Measurements from ENCODE around the gene ALPI.

ALPI gene

DNA sequence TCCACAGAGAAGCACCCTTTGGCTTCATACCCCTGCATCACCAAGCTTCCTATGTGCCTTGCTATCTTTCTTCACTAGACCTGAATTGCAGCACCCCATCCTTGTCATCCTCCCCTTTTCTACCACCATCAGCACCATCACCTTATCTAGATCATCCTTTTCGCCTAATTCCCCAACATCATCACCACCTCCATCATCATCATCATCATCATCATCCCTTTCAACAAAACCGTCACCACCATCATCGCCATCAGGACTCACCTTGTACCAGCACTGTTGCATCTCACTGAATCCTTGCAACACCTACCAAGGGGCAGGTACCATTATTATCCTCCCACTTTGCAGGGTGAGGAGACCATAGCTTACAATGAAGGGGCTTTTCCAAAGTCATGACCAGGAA, 42.5 kb downstream of the ALPI start:
- no peak overlapping the region for H3K4me3 ChIP-seq (ENCODE audit: control insufficient read depth, low read depth, low read length)
- TF ChIP-seq, protein P1, sequence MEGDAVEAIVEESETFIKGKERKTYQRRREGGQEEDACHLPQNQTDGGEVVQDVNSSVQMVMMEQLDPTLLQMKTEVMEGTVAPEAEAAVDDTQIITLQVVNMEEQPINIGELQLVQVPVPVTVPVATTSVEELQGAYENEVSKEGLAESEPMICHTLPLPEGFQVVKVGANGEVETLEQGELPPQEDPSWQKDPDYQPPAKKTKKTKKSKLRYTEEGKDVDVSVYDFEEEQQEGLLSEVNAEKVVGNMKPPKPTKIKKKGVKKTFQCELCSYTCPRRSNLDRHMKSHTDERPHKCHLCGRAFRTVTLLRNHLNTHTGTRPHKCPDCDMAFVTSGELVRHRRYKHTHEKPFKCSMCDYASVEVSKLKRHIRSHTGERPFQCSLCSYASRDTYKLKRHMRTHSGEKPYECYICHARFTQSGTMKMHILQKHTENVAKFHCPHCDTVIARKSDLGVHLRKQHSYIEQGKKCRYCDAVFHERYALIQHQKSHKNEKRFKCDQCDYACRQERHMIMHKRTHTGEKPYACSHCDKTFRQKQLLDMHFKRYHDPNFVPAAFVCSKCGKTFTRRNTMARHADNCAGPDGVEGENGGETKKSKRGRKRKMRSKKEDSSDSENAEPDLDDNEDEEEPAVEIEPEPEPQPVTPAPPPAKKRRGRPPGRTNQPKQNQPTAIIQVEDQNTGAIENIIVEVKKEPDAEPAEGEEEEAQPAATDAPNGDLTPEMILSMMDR (IDR thresholded peaks at IDR 0.05; ENCODE audit: control insufficient read depth, insufficient read depth, low read depth, low read length, missing control alignments) = no peak
- no peak for DNase-seq (ENCODE audit: low read depth)

DNA sequence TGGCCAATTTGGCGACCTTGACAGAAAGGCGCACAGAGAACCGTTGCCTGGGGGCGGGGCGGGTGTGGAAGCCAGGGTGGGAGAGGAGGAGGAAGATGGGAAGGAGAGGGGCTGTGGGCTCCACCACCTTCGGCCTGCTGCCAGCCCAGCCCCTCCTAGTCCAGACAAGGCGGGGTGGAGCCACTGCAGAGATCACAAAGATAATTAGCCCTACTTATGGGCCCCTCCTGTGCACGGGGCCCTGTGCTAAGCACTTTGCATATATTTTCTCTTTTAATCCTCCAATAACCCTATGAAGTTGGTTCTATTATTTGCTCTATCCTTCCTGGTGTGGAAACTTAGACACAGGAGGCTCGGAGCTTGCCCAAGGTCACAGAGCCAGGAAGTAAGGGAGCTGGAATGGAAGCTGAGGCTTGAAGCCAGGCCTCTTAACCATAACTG, 45.4 kb downstream of the ALPI start:
- no peak for DNase-seq (ENCODE audit: low read depth)
- TF ChIP-seq, protein P1 (IDR thresholded peaks at IDR 0.05; ENCODE audit: control insufficient read depth, insufficient read depth, low read depth, low read length, missing control alignments) = no peak
- H3K4me3 ChIP-seq (ENCODE audit: control insufficient read depth, low read depth, low read length) = no peak overlapping the region

DNA sequence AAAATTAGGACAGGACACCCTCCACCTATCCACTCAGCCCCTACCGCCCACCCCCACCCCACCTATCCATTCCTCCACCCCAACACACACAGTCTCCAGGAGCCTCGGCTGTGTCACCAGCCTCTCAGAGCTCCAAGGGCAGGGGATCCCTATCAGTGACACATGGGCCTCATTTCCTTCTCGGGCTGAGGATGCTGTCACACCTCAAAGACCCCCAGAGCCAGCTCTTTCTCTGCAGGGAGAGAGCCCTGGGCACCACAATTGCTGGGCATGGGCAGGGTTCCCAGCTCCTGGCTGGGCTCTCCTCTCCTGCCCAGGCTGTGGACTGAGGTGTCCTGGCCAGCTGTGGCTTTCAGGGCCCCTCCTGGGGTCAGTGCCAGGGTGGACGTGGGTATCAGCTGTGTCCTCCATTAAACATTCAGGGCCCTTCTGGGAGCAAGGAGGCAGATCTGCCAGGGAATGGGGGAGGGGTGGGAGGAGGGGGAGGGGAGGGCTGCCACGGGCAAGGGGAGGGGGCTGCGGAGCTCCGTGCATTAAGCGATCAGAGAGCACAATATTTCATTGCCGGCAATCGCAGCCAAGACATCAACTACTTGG, 45.9 kb downstream of the ALPI start:
- TF ChIP-seq, protein P1 (IDR thresholded peaks at IDR 0.05; ENCODE audit: control insufficient read depth, insufficient read depth, low read depth, low read length, missing control alignments) = no peak
- no peak for DNase-seq (ENCODE audit: low read depth)
- no peak overlapping the region for H3K4me3 ChIP-seq (ENCODE audit: control insufficient read depth, low read depth, low read length)

DNA sequence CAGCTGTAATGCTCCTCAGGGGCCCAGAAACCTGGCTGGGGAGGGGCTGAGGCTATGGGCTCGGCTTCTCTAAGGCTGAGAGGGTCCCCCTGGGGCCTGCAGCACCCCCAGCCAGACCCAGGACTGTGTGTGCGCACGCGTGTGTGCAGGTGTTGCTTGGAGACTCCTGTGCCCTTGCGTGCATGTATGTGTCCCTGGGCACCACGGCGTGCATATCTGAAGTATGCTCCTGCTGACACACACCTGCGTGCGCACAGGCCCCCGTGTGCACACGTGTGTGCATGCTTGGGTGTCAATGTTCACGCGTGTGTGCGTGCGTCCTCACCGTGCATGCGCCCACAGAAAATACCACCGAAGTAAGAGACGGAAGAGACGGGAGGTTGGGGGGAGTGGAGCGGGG, 46.6 kb downstream of the ALPI start:
- DNase-seq (ENCODE audit: low read depth) = no peak
- TF ChIP-seq, protein P1 (IDR thresholded peaks at IDR 0.05; ENCODE audit: control insufficient read depth, insufficient read depth, low read depth, low read length, missing control alignments) = no peak
- H3K4me3 ChIP-seq (ENCODE audit: control insufficient read depth, low read depth, low read length) = no peak overlapping the region

DNA sequence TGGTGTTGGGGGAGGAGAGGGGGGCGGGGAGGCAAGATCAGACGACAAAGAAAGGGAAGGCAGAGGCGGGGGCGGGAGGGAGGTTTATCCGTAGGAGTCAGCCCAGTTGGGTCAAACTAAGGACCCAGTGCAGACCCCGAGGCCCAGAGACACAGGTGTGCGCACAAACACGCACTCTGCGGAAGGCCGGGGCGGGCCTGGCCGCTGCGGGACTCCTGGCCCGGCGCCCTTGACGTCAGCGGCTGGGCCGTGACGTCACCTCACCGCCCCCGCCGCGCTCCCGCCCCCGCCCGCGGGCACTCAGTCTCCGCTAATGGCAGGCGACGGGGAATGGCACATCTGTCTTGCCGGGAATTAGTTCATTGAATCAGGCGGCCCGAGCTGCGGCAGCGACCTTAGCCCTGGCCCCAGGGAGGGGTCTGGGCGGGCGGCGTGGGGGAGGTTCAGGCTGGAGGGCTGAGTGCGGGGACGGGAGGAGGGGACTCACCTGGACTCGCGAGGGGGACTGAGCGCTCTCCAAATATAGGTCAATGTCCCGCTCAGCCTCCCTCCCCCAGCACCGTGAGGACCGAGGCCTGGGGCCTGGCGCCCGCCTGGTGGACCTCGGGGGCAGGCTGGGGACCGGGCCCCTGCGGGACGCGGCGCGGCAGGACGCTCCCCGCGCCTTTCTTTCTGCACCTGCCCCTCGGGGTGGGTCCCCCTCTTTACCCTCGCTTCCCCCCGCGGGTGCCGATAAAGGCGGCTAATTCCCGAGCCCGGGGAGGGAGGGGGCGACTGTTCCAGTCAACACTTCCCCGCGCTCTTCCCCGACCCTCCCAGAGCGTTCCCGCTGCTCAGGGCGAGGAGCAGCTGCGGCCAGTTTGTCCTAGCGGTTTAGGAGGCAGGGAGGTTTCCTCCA, 47.2 kb downstream of the ALPI start:
- TF ChIP-seq, protein P1 (IDR thresholded peaks at IDR 0.05; ENCODE audit: control insufficient read depth, insufficient read depth, low read depth, low read length, missing control alignments) = no peak
- DNase-seq (ENCODE audit: low read depth) = no peak
- H3K4me3 ChIP-seq (ENCODE audit: control insufficient read depth, low read depth, low read length) = no peak overlapping the region

DNA sequence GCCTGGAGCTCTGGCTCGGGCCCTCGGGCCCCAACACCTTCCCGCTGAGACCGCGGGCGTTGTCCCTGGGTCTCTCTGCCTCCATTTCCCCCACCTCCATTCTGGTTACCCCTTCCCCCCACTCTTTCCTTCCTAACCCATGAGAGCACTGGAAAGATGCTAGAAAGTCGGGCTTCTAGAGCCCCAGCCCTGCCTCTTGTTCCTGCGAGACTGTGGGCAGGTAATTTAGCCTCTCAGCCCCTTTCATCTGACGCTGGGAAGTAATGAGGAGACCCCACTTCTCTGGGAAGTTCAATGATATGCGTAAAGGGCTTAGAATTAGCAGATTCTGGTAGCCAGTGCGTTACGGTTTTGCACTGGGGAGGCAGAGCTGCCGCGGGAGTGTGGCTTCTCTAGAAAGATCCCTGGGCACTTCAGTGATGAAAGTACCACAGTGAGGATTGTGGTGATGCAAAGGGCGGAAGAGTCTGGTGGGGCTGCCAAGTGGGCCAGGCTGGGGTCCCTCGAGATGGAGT, 47.9 kb downstream of the ALPI start:
- no peak overlapping the region for H3K4me3 ChIP-seq (ENCODE audit: control insufficient read depth, low read depth, low read length)
- TF ChIP-seq, protein P1 (IDR thresholded peaks at IDR 0.05; ENCODE audit: control insufficient read depth, insufficient read depth, low read depth, low read length, missing control alignments) = no peak
- no peak for DNase-seq (ENCODE audit: low read depth)

Data from AG09309 (cell line).